LNCAP (cell line): ENCODE data around the gene DLGAP1.

ENCODE experiments used
- CTCF ChIP-seq: fragments of 450-650 bp; IDR thresholded peaks from 2 replicates; pipeline ENCODE4 v1.5.1; 2017; ENCODE audit warnings: mild to moderate bottlenecking

Gene DLGAP1

GRCh38 chr18:3690764-3691066, 764.4 kb downstream of the DLGAP1 start:
- TF ChIP-seq CTCF = no peak

GRCh38 chr18:3689986-3690763, 764.9 kb downstream of the DLGAP1 start:
- TF ChIP-seq CTCF = no peak

DNA sequence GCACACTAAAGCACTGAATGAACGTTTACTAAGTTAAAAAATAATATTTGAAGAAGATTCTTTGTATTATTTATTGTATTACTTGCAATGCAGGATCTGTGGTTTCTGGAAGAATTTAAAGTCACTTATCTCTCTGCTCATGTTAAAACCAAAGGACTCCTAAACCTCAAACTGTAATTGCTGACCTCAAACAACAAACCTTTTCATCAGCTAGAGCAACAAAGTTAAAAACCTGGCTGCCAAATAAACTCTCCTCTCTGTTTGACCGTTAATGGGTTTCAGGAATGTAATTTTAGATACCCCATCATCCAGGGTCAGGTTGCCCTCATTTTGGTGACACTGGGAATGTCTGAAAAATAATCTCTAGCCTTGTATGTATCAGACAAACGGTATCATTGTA, 766.0 kb downstream of the DLGAP1 start:
- TF ChIP-seq CTCF = no peak

DNA sequence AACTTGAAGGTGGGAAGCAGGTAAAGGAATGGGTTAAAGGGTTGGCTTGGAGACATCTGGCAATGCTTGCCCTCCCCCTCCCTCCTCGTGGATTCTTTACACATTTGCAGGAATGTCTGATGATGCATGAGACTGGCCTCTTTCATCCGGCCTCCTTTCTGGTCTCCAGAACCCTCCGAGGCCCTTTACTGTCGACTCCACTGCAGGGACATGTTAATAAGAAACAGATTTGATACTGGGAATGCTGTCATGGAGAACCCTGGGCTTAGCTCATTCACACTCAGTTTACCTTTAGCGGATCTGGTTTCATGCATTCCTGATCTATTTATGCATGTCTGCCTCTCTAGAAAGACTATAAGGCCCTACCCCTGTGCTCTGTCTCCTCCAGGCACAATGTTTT, 766.4 kb downstream of the DLGAP1 start:
- TF ChIP-seq CTCF = no peak

- TF ChIP-seq CTCF = no peak
Measured at GRCh38 chr18:3683483-3683882, 771.6 kb downstream of the DLGAP1 start.

GRCh38 chr18:3682061-3682460, 773.0 kb downstream of the DLGAP1 start:
- no peak for TF ChIP-seq CTCF

DNA sequence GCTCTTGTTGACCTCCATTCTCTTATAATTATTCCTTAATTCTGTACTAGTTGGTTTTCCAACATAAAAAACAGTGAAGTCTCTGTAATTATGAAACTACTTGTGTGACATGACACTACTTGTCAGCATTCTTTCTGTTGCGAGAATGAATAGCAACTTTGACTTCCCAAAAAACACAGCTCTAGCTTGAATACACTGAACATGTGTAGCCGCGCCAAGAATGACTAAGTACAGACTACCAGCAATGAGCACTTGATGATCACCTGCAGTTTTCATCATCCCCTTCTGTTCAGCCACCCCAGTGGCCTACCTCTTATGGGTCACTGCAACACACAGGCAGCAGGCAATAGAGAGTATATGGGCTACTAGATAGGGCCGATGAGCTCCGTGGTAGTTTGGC, 775.9 kb downstream of the DLGAP1 start:
- TF ChIP-seq CTCF = no peak

- TF ChIP-seq CTCF = no peak
Measured at GRCh38 chr18:3675994-3676393, 779.1 kb downstream of the DLGAP1 start.
